HepG2 (cell line): ENCODE data around the gene PRR14. TPM values are rescaled to one million over a fixed set of nuclear protein-coding genes. Genes with fewer than 3 reads are reported as not detected.

Experiments
- HNRNPK ChIP-seq: fragments of 200-400 bp; formaldehyde crosslinking; IDR thresholded peaks from 2 replicates; pipeline ENCODE4 v1.6.1; 2018; ENCODE audit warnings: low read length, low read depth, moderate library complexity, mild to moderate bottlenecking; ENCODE audit not compliant: poor library complexity, severe bottlenecking
- KAT2B ChIP-seq: fragments of 150-350 bp; IDR thresholded peaks from 2 replicates; pipeline ENCODE4 v1.6.1; 2014; ENCODE audit warnings: low read depth, low read length, borderline replicate concordance
- NR2F1 ChIP-seq, 2 experiments: fragments of 450-650 bp in 1 of 2; formaldehyde crosslinking in 1 of 2; IDR thresholded peaks; 2 replicates each; pipeline versions ENCODE4 v1.5.0 to v1.6.1; 2016 to 2020; ENCODE audit warnings: mild to moderate bottlenecking in 1 of 2, missing compliant biosample characterization in 1 of 2, missing genetic modification reagents in 1 of 2, moderate library complexity in 1 of 2
- REPIN1 ChIP-seq: sonication (generic); formaldehyde crosslinking; IDR thresholded peaks from 2 replicates; pipeline ENCODE4 v1.8.0; 2022; ENCODE audit warnings: missing genetic modification reagents, low read depth, mild to moderate bottlenecking, borderline replicate concordance
- SP1 ChIP-seq, 2 experiments: fragments of 450-650 bp in 1 of 2; sonication (generic) in 1 of 2; formaldehyde crosslinking in 1 of 2; IDR thresholded peaks; 2 replicates each; pipeline versions ENCODE4 v1.4.0 to v1.6.1; 2016 to 2020; ENCODE audit warnings: missing genetic modification reagents in 1 of 2
- SP4 ChIP-seq: sonication (generic); formaldehyde crosslinking; IDR thresholded peaks from 2 replicates; pipeline ENCODE4 v1.8.1; 2023; ENCODE audit warnings: mild to moderate bottlenecking, missing genetic modification reagents
- WIZ ChIP-seq: sonication (generic); formaldehyde crosslinking; IDR thresholded peaks from 2 replicates; pipeline ENCODE4 v1.5.1; 2020; ENCODE audit warnings: mild to moderate bottlenecking, missing genetic modification reagents
- ZNF343 ChIP-seq: sonication (generic); formaldehyde crosslinking; IDR thresholded peaks from 2 replicates; pipeline ENCODE4 v1.4.0; 2020; ENCODE audit warnings: mild to moderate bottlenecking, missing genetic modification reagents
- ZNF383 ChIP-seq: sonication (generic); formaldehyde crosslinking; IDR thresholded peaks from 2 replicates; pipeline ENCODE4 v1.4.0; 2020; ENCODE audit warnings: missing genetic modification reagents, mild to moderate bottlenecking, borderline replicate concordance
- ZNF761 ChIP-seq: sonication (generic); formaldehyde crosslinking; conservative IDR thresholded peaks from 2 replicates; pipeline ENCODE4 v1.4.0; 2020; ENCODE audit warnings: mild to moderate bottlenecking, missing genetic modification reagents
- polyA plus RNA-seq, 8 experiments: library from polyadenylated mRNA; depleted of rRNA in 3 of 8; stranded (reverse) in 7 of 8; unstranded in 1 of 8; fragments of >200 nt; fragmentation: Illumina TruSeq in 4 of 8; extraction: Trizol in 4 of 8; gene quantifications; 2 replicates each; pipeline versions ENCODE4 v1.2.1 to v1.2.3, GENCODE V29; 2011 to 2016; ENCODE audit warnings: low read depth in 4 of 8, missing spikeins in 1 of 8, mixed read lengths in 1 of 8; ENCODE audit not compliant: insufficient read depth in 1 of 8
- total RNA-seq, 5 experiments: library from RNA; depleted of rRNA; stranded (reverse); fragments of >200 nt; fragmentation: Illumina TruSeq; extraction: Trizol; gene quantifications; 2 replicates each; pipeline ENCODE4 v1.2.3, GENCODE V29; 2016; ENCODE audit warnings: low read depth in 1 of 5
- TF ChIP-seq, protein P1 (sequence below): sonication (generic); formaldehyde crosslinking; IDR thresholded peaks from 2 replicates; pipeline ENCODE4 v1.5.1; 2020; ENCODE audit warnings: mild to moderate bottlenecking, missing genetic modification reagents
- TF ChIP-seq, protein P2 (sequence below): sonication (generic); formaldehyde crosslinking; conservative IDR thresholded peaks from 2 replicates; pipeline ENCODE4 v1.5.0; 2020; ENCODE audit warnings: missing genetic modification reagents
- TF ChIP-seq, protein P3 (sequence below): sonication (generic); formaldehyde crosslinking; IDR thresholded peaks from 2 replicates; pipeline ENCODE4 v1.4.0; 2020; ENCODE audit warnings: missing genetic modification reagents, borderline replicate concordance
- TF ChIP-seq, protein P4 (sequence below): sonication (generic); formaldehyde crosslinking; IDR thresholded peaks from 2 replicates; pipeline ENCODE4 v1.4.0; 2020; ENCODE audit warnings: missing genetic modification reagents

Gene PRR14
- total and polyA plus RNA-seq, 2 of the 13 experiments (the other 11 are each of a cell fraction or from before 2014, with no cell fraction given): 8.4 to 11.0 TPM

DNA sequence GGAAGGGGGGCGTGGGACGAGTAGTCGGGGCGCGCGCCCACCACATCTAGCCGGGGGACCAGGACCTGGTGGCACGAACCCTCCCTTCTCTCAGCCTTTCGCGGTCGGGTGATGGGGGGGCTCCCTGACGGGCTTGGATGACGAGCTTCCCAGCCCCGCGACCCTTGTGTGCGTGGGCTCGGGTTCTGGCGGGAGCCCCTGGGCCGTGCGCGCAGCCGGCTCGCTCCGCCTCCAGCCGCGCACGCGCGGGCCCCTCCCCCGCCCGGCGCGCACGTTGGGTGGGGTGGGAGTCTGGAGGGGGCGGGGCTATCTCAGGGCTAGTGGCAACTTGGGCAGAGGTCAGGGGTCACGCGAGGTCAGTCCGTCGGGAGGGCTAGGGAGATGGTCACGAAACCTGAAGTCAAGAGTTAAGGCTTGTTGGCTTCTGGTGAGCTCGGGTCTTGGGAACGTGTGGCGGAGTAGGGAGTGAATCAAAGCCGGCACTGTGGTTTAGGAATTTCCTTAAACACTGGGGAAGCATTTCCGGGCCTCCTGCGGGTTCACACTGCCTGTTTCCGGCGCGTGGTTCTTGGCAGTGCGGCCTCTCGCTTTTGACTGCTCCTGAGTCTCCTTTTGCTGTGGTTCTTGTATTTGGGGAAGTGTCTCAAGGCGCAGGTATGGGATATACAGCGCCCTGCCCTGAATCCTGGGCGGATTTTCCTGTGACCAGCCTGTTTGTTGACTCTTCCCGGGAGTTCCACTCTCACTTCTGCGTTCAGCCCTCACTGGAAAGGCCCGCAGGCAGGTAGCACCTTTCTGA is 48.3 kb downstream of the PRR14 start, which contains the start of gene SRCAP (continued):
- TF ChIP-seq, protein P1, sequence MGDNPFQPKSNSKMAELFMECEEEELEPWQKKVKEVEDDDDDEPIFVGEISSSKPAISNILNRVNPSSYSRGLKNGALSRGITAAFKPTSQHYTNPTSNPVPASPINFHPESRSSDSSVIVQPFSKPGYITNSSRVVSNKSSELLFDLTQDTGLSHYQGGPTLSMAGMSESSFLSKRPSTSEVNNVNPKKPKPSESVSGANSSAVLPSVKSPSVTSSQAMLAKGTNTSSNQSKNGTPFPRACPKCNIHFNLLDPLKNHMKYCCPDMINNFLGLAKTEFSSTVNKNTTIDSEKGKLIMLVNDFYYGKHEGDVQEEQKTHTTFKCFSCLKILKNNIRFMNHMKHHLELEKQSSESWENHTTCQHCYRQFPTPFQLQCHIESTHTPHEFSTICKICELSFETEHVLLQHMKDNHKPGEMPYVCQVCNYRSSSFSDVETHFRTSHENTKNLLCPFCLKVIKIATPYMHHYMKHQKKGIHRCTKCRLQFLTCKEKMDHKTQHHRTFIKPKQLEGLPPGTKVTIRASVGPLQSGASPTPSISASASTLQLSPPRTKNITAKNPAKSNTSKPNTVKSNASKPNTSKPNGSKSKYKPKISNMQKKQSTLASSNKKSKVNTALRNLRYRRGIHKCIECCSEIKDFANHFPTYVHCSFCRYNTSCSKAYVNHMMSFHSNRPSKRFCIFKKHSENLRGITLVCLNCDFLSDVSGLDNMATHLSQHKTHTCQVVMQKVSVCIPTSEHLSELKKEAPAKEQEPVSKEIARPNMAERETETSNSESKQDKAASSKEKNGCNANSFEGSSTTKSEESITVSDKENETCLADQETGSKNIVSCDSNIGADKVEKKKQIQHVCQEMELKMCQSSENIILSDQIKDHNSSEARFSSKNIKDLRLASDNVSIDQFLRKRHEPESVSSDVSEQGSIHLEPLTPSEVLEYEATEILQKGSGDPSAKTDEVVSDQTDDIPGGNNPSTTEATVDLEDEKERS: 0 out of 2 replicates have a peak, but pooled peaks have one; percentile 32
- TF ChIP-seq SP4 (no peak; the same call in 1 of the 2 replicates), WIZ (no peak; the same call in 1 of the 2 replicates), NR2F1 (CRISPR knock-in tag; IDR thresholded peaks at IDR 0.05) (peak; percentile 95 to 98), ZNF761 (CRISPR knock-in tag) (no peak; the same call in 1 of the 2 replicates), KAT2B (no peak), REPIN1 (no peak), ZNF383 (CRISPR knock-in tag) (no peak), HNRNPK (peak; percentile 47), SP1 (IDR thresholded peaks at IDR 0.05) (no peak), SP1 (CRISPR knock-in tag; IDR thresholded peaks at IDR 0.05) (peak; percentile 57; the same call in 1 of the 2 replicates), ZNF343 (CRISPR knock-in tag) (0 out of 2 replicates have a peak, but pooled peaks have one; percentile 5)
- TF ChIP-seq, protein P2, sequence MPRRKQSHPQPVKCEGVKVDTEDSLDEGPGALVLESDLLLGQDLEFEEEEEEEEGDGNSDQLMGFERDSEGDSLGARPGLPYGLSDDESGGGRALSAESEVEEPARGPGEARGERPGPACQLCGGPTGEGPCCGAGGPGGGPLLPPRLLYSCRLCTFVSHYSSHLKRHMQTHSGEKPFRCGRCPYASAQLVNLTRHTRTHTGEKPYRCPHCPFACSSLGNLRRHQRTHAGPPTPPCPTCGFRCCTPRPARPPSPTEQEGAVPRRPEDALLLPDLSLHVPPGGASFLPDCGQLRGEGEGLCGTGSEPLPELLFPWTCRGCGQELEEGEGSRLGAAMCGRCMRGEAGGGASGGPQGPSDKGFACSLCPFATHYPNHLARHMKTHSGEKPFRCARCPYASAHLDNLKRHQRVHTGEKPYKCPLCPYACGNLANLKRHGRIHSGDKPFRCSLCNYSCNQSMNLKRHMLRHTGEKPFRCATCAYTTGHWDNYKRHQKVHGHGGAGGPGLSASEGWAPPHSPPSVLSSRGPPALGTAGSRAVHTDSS (CRISPR knock-in tag): no peak
- TF ChIP-seq, protein P3, sequence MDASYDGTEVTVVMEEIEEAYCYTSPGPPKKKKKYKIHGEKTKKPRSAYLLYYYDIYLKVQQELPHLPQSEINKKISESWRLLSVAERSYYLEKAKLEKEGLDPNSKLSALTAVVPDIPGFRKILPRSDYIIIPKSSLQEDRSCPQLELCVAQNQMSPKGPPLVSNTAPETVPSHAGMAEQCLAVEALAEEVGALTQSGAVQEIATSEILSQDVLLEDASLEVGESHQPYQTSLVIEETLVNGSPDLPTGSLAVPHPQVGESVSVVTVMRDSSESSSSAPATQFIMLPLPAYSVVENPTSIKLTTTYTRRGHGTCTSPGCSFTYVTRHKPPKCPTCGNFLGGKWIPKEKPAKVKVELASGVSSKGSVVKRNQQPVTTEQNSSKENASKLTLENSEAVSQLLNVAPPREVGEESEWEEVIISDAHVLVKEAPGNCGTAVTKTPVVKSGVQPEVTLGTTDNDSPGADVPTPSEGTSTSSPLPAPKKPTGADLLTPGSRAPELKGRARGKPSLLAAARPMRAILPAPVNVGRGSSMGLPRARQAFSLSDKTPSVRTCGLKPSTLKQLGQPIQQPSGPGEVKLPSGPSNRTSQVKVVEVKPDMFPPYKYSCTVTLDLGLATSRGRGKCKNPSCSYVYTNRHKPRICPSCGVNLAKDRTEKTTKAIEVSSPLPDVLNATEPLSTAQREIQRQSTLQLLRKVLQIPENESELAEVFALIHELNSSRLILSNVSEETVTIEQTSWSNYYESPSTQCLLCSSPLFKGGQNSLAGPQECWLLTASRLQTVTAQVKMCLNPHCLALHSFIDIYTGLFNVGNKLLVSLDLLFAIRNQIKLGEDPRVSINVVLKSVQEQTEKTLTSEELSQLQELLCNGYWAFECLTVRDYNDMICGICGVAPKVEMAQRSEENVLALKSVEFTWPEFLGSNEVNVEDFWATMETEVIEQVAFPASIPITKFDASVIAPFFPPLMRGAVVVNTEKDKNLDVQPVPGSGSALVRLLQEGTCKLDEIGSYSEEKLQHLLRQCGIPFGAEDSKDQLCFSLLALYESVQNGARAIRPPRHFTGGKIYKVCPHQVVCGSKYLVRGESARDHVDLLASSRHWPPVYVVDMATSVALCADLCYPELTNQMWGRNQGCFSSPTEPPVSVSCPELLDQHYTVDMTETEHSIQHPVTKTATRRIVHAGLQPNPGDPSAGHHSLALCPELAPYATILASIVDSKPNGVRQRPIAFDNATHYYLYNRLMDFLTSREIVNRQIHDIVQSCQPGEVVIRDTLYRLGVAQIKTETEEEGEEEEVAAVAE (CRISPR knock-in tag): peak; percentile 67; the same call in 1 of the 2 replicates
- TF ChIP-seq, protein P4, sequence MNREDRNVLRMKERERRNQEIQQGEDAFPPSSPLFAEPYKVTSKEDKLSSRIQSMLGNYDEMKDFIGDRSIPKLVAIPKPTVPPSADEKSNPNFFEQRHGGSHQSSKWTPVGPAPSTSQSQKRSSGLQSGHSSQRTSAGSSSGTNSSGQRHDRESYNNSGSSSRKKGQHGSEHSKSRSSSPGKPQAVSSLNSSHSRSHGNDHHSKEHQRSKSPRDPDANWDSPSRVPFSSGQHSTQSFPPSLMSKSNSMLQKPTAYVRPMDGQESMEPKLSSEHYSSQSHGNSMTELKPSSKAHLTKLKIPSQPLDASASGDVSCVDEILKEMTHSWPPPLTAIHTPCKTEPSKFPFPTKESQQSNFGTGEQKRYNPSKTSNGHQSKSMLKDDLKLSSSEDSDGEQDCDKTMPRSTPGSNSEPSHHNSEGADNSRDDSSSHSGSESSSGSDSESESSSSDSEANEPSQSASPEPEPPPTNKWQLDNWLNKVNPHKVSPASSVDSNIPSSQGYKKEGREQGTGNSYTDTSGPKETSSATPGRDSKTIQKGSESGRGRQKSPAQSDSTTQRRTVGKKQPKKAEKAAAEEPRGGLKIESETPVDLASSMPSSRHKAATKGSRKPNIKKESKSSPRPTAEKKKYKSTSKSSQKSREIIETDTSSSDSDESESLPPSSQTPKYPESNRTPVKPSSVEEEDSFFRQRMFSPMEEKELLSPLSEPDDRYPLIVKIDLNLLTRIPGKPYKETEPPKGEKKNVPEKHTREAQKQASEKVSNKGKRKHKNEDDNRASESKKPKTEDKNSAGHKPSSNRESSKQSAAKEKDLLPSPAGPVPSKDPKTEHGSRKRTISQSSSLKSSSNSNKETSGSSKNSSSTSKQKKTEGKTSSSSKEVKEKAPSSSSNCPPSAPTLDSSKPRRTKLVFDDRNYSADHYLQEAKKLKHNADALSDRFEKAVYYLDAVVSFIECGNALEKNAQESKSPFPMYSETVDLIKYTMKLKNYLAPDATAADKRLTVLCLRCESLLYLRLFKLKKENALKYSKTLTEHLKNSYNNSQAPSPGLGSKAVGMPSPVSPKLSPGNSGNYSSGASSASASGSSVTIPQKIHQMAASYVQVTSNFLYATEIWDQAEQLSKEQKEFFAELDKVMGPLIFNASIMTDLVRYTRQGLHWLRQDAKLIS (CRISPR knock-in tag): no peak
